H9 (cell line): ENCODE data around the gene GRIA1. TPM values are rescaled to one million over a fixed set of nuclear protein-coding genes. Genes with fewer than 3 reads are reported as not detected.

Source experiments
- DNase-seq: peaks from one replicate; pipeline ENCODE4 v3.0.0-alpha.2; 2017
- H2AFZ ChIP-seq: one replicate; pipeline ENCODE4 v1.6.1; 2013; ENCODE audit warnings: mild to moderate bottlenecking, low read length, control low read depth, moderate library complexity
- H2AK5ac ChIP-seq: 2 replicates; pipeline ENCODE4 v1.6.1; 2013; ENCODE audit warnings: low read length, control low read depth, mixed read lengths; ENCODE audit not compliant: insufficient read length
- H2BK120ac ChIP-seq: one replicate; pipeline ENCODE4 v1.6.1; 2013; ENCODE audit warnings: low read depth, mild to moderate bottlenecking, low read length, control low read depth, inconsistent platforms; ENCODE audit not compliant: poor library complexity, severe bottlenecking
- H2BK12ac ChIP-seq: 2 replicates; pipeline ENCODE4 v1.6.1; 2013; ENCODE audit warnings: low read length, control low read depth, mixed read lengths, low read depth; ENCODE audit not compliant: insufficient read length
- H2BK15ac ChIP-seq: 2 replicates; pipeline ENCODE4 v1.6.1; 2013; ENCODE audit warnings: low read depth, low read length, control low read depth
- H2BK20ac ChIP-seq: one replicate; pipeline ENCODE4 v1.6.1; 2013; ENCODE audit warnings: low read depth, mild to moderate bottlenecking, low read length, control low read depth, inconsistent platforms; ENCODE audit not compliant: poor library complexity, severe bottlenecking
- H2BK5ac ChIP-seq: 2 replicates; pipeline ENCODE4 v1.6.1; 2013; ENCODE audit warnings: low read length, control low read depth, mixed read lengths; ENCODE audit not compliant: insufficient read length
- H3K14ac ChIP-seq: 2 replicates; pipeline ENCODE4 v1.6.1; 2013; ENCODE audit warnings: low read length, control low read depth; ENCODE audit not compliant: insufficient read depth
- H3K18ac ChIP-seq: 2 replicates; pipeline ENCODE4 v1.6.1; 2013; ENCODE audit warnings: low read depth, mild to moderate bottlenecking, mixed read lengths, low read length, control low read depth; ENCODE audit not compliant: insufficient read length
- H3K23ac ChIP-seq: 2 replicates; pipeline ENCODE4 v1.6.1; 2013; ENCODE audit warnings: low read length, control low read depth, mixed read lengths, low read depth; ENCODE audit not compliant: insufficient read length
- H3K23me2 ChIP-seq: 2 replicates; pipeline ENCODE4 v1.6.1; 2013; ENCODE audit warnings: low read depth, mild to moderate bottlenecking, mixed read lengths, low read length, control low read depth; ENCODE audit not compliant: insufficient read length, poor library complexity, severe bottlenecking
- H3K27ac ChIP-seq: 2 replicates; pipeline ENCODE4 v1.5.1; 2013; ENCODE audit warnings: low read length, control low read depth, mixed read lengths, low read depth; ENCODE audit not compliant: insufficient read length
- H3K27me3 ChIP-seq: 2 replicates; pipeline ENCODE4 v1.6.1; 2013; ENCODE audit warnings: low read length, control low read depth, inconsistent platforms; ENCODE audit not compliant: insufficient read depth
- H3K4ac ChIP-seq: 2 replicates; pipeline ENCODE4 v1.6.1; 2013; ENCODE audit warnings: low read depth, mild to moderate bottlenecking, control low read depth, inconsistent platforms, low read length, moderate library complexity
- H3K4me1 ChIP-seq: 2 replicates; pipeline ENCODE4 v1.6.1; 2013; ENCODE audit warnings: low read length, control low read depth, inconsistent platforms; ENCODE audit not compliant: insufficient read depth
- H3K4me2 ChIP-seq: 2 replicates; pipeline ENCODE4 v1.6.1; 2013; ENCODE audit warnings: low read length, control low read depth, mixed read lengths; ENCODE audit not compliant: insufficient read length, insufficient read depth
- H3K56ac ChIP-seq: 2 replicates; pipeline ENCODE4 v1.6.1; 2013; ENCODE audit warnings: low read depth, mild to moderate bottlenecking, mixed read lengths, low read length, control low read depth; ENCODE audit not compliant: insufficient read length
- H3K79me1 ChIP-seq: 2 replicates; pipeline ENCODE4 v1.6.1; 2013; ENCODE audit warnings: low read depth, mild to moderate bottlenecking, moderate library complexity, low read length, control low read depth, inconsistent platforms; ENCODE audit not compliant: insufficient read depth, poor library complexity, severe bottlenecking
- H3K79me2 ChIP-seq: 2 replicates; pipeline ENCODE4 v1.6.1; 2013; ENCODE audit warnings: low read length, control low read depth, inconsistent platforms; ENCODE audit not compliant: insufficient read depth
- H3K9ac ChIP-seq: 2 replicates; pipeline ENCODE4 v1.6.1; 2013; ENCODE audit warnings: low read length, control low read depth, mixed read lengths; ENCODE audit not compliant: insufficient read length; ENCODE audit errors: extremely low read depth
- H3K9me3 ChIP-seq: one replicate; pipeline ENCODE4 v1.6.1; 2013; ENCODE audit warnings: low read depth, low read length, inconsistent platforms; ENCODE audit not compliant: control insufficient read depth
- H3T11ph ChIP-seq: one replicate; pipeline ENCODE4 v1.6.1; 2013; ENCODE audit warnings: mild to moderate bottlenecking, low read length, control low read depth, inconsistent platforms
- H4K20me1 ChIP-seq: one replicate; pipeline ENCODE4 v1.6.1; 2013; ENCODE audit not compliant: control insufficient read depth, insufficient read length, insufficient read depth
- H4K5ac ChIP-seq: 2 replicates; pipeline ENCODE4 v1.6.1; 2013; ENCODE audit warnings: low read depth, mild to moderate bottlenecking, mixed read lengths, low read length, control low read depth; ENCODE audit not compliant: insufficient read length
- H4K8ac ChIP-seq: replicated peaks from 2 replicates; pipeline ENCODE4 v1.6.1; 2013; ENCODE audit warnings: low read length, control low read depth, mixed read lengths, low read depth; ENCODE audit not compliant: insufficient read length
- H4K91ac ChIP-seq: 2 replicates; pipeline ENCODE4 v1.6.1; 2013; ENCODE audit warnings: low read depth, mild to moderate bottlenecking, moderate library complexity, mixed read lengths, low read length, control low read depth; ENCODE audit not compliant: insufficient read length
- H3K27ac Mint-ChIP-seq, 3 experiments: 2 replicates in 2 of 3; 3 replicates in 1 of 3; pipeline ENCODE4 v1.8.0; 2020 to 2021; ENCODE audit warnings: mixed read lengths in 3 of 3, mild to moderate bottlenecking in 1 of 3, moderate library complexity in 1 of 3
- H3K27me3 Mint-ChIP-seq: 2 replicates; pipeline ENCODE4 v1.8.0; 2021; ENCODE audit warnings: low read depth, mild to moderate bottlenecking, moderate library complexity, mixed read lengths
- H3K36me3 Mint-ChIP-seq, 3 experiments: 2 replicates in 2 of 3; 3 replicates in 1 of 3; pipeline ENCODE4 v1.8.0; 2020 to 2021; ENCODE audit warnings: low read depth in 3 of 3, mixed read lengths in 3 of 3; ENCODE audit not compliant: insufficient read depth in 1 of 3
- H3K4me1 Mint-ChIP-seq, 2 experiments: 2 replicates each; pipeline ENCODE4 v1.8.0; 2020; ENCODE audit warnings: mixed read lengths in 2 of 2
- H3K4me3 Mint-ChIP-seq, 2 experiments: 2 replicates in 1 of 2; 3 replicates in 1 of 2; pipeline ENCODE4 v1.8.0; 2020 to 2021; ENCODE audit warnings: mild to moderate bottlenecking in 2 of 2, mixed read lengths in 2 of 2, moderate library complexity in 1 of 2
- H3K9me3 Mint-ChIP-seq, 2 experiments: 2 replicates in 1 of 2; 3 replicates in 1 of 2; pipeline ENCODE4 v1.8.0; 2020; ENCODE audit warnings: mild to moderate bottlenecking in 2 of 2, mixed read lengths in 2 of 2, moderate library complexity in 1 of 2
- CTCF ChIP-seq: fragments of 200-600 bp; sonication (generic); conservative IDR thresholded peaks from 3 replicates; pipeline ENCODE4 v1.8.0; 2021; ENCODE audit warnings: antibody characterized with exemption, mild to moderate bottlenecking
- WGBS: extraction: QIAGEN DNeasy Blood & Tissue Kit; methylation state at CpG from one replicate; pipeline ENCODE4 v1.1.7; 2013; ENCODE audit warnings: missing lambda C conversion rate, low lambda C conversion rate, mixed read lengths; ENCODE audit not compliant: insufficient read length; ENCODE audit errors: extremely low coverage; 5-methylcytosine and 5-hydroxymethylcytosine counted together
- total RNA-seq: library from RNA; stranded (reverse); gene quantifications from 2 replicates; pipeline ENCODE4 v1.2.1, GENCODE V29; 2021

The GRIA1 gene
- total RNA-seq, 1 experiment from 2014 or later, result 0.52 TPM

DNA sequence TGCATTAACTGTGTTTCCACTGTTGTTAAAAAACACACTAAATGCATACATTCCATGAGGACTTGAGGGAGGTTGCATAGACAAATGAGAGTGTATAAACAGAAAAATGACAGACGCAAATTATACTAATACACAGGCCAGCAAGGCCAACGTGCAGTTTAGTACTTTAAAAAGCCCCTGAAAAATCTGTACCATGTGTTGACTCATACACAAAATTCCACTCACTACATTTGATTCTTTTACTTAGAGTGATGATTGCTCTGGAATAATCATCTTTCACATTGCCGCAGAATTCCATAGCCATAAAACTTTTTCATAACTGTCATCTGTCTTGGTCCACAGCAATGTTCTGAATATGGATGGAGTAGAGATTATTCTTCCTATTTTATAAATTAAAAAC, 332.6 kb downstream of the GRIA1 start:
- Histone ChIP-seq H2AFZ (no peak overlapping the region), H2BK120ac (no peak overlapping the region), H3K23me2 (no peaks in the 10 kb centered on the region), H3K4me2 (no peak overlapping the region), H3K79me1 (no peaks in the 10 kb centered on the region), H3K79me2 (no peaks in the 10 kb centered on the region), H3K27ac (no peak overlapping the region), H2BK5ac (no peak overlapping the region), H4K91ac (no peak overlapping the region), H3K4me1 (peaks cover 12% of the 10 kb centered on the region; the same call in 1 of the 2 replicates), H4K8ac (no peak overlapping the region), H3K18ac (no peak overlapping the region), H3K14ac (no peak overlapping the region), H3K27me3 (no peaks in the 10 kb centered on the region), H3K9ac (no peak overlapping the region), H3K4ac (no peak overlapping the region), H2BK15ac (no peak overlapping the region), H2BK20ac (no peak overlapping the region), H4K20me1 (no peaks in the 10 kb centered on the region), H3K56ac (no peak overlapping the region), H2BK12ac (no peak overlapping the region), H4K5ac (no peak overlapping the region), H3K9me3 (no peaks in the 10 kb centered on the region), H3K23ac (no peak overlapping the region), H3T11ph (no peak overlapping the region), H2AK5ac (no peak overlapping the region)
- Mint-ChIP-seq H3K4me3 (no peak overlapping the region), H3K27ac (no peak overlapping the region), H3K36me3 (no peaks in the 10 kb centered on the region), H3K9me3 (no peaks in the 10 kb centered on the region; a peak in 1 of 5 replicates), H3K27me3 (no peaks in the 10 kb centered on the region), H3K4me1 (peaks cover 16 to 17% of the 10 kb centered on the region in 2 experiments)
- TF ChIP-seq CTCF, result no peak
- no CpG with 5 or more reads among the region's 3 CpGs for WGBS
- no peak for DNase-seq
